Measurements from ENCODE around the gene DNAJB12. TPM values are rescaled to one million over a fixed set of nuclear protein-coding genes. Genes with fewer than 3 reads are reported as not detected.

The DNAJB12 gene
- total and polyA plus RNA-seq, 10 of the 15 experiments (the other 5 are each of a cell fraction or from before 2014, with no cell fraction given): 4.6 to 31.6 (median 18.8) TPM

DNA sequence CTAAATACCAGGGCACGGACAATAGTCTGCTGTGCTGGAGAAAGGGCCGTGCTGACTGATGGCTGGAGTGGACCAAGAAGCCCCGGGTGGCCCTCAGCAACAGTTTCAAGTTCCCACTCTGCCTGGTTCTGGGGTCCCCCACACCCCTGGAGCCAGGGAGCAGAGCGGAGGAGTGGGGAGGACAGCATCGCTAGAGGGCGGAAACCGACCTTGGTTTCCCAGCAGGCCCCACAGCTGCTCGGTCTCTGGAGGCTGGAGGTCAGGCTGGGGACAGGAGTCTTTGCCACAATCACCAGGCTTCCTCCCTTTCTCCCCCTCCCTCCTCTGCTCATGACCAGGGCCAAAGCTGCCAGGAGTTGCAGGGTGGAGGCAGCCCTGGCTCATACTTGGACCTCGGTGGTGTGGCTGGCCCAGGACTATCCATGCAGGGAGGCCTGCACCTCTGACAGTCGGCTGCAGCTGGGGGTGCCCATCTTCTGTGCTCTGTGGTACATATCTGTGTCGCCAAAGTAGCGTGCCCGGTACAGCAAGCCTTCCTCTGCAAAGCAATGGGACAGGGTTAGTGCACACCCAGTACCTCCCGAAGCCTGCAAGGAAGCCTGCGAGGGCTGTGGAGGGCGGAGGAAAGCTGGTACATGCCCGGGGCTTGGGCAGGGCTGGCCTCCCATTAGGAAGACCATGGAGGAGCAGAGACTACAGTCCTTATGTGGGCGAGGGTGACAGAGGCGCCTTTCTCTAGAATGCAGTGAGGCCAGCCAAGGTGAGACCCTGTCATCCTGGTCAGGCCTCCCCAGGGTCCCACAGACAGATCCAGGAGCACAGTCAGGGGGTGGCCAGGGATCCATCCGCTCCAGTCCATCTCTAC, 19.1 kb downstream of the DNAJB12 start (continued):
- TF ChIP-seq HCFC1 (IDR thresholded peaks at IDR 0.05; ENCODE audit: low read length) (no peak), SIN3A (IDR thresholded peaks at IDR 0.05; ENCODE audit: low read depth, low read length) (no peak), RBBP5 (conservative IDR thresholded peaks at IDR 0.05) (no peak), CBFB (IDR thresholded peaks at IDR 0.05; ENCODE audit: low read depth) (no peak), MXI1 (IDR thresholded peaks at IDR 0.05; ENCODE audit: low read depth, low read length) (no peak), NBN (IDR thresholded peaks at IDR 0.05) (peak; percentile 78; the same call in 1 of the 2 replicates), ZBED1 (IDR thresholded peaks at IDR 0.05; ENCODE audit: borderline replicate concordance) (no peak), TARDBP (IDR thresholded peaks at IDR 0.05; ENCODE audit: borderline replicate concordance) (no peak), EP300 (IDR thresholded peaks at IDR 0.05; ENCODE audit: borderline replicate concordance in 1 of 2, control insufficient read depth in 1 of 2, low read depth in 2 of 2, low read length in 2 of 2) (peak in 1 of 2 experiments; percentile 17; a peak in 1 of 4 replicates), PAX8 (IDR thresholded peaks at IDR 0.05) (no peak), CHD1 (IDR thresholded peaks at IDR 0.05; ENCODE audit: low read depth, low read length) (no peak), NR2C2 (IDR thresholded peaks at IDR 0.05; ENCODE audit: borderline replicate concordance, control insufficient read depth, insufficient read length, low read depth) (no peak), POLR2AphosphoS5 (IDR thresholded peaks at IDR 0.05; ENCODE audit: low read length) (peak; percentile 16; the same call in 1 of the 2 replicates), ASH2L (IDR thresholded peaks at IDR 0.05; ENCODE audit: borderline replicate concordance, low read depth) (no peak), DPF2 (IDR thresholded peaks at IDR 0.05) (peak; percentile 92; the same call in 1 of the 2 replicates), SREBF2 (IDR thresholded peaks at IDR 0.05; ENCODE audit: low read length) (no peak), CHD4 (IDR thresholded peaks at IDR 0.05) (no peak), CREM (IDR thresholded peaks at IDR 0.05; ENCODE audit: low read depth) (0 out of 2 replicates have a peak, but pooled peaks have one; percentile 5), CBX3 (IDR thresholded peaks at IDR 0.05; ENCODE audit: borderline replicate concordance, low read depth) (no peak)
- TF ChIP-seq, protein P1, sequence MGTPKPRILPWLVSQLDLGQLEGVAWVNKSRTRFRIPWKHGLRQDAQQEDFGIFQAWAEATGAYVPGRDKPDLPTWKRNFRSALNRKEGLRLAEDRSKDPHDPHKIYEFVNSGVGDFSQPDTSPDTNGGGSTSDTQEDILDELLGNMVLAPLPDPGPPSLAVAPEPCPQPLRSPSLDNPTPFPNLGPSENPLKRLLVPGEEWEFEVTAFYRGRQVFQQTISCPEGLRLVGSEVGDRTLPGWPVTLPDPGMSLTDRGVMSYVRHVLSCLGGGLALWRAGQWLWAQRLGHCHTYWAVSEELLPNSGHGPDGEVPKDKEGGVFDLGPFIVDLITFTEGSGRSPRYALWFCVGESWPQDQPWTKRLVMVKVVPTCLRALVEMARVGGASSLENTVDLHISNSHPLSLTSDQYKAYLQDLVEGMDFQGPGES (IDR thresholded peaks at IDR 0.05): peak; percentile 4; the same call in 1 of the 2 replicates
- TF ChIP-seq, protein P2, sequence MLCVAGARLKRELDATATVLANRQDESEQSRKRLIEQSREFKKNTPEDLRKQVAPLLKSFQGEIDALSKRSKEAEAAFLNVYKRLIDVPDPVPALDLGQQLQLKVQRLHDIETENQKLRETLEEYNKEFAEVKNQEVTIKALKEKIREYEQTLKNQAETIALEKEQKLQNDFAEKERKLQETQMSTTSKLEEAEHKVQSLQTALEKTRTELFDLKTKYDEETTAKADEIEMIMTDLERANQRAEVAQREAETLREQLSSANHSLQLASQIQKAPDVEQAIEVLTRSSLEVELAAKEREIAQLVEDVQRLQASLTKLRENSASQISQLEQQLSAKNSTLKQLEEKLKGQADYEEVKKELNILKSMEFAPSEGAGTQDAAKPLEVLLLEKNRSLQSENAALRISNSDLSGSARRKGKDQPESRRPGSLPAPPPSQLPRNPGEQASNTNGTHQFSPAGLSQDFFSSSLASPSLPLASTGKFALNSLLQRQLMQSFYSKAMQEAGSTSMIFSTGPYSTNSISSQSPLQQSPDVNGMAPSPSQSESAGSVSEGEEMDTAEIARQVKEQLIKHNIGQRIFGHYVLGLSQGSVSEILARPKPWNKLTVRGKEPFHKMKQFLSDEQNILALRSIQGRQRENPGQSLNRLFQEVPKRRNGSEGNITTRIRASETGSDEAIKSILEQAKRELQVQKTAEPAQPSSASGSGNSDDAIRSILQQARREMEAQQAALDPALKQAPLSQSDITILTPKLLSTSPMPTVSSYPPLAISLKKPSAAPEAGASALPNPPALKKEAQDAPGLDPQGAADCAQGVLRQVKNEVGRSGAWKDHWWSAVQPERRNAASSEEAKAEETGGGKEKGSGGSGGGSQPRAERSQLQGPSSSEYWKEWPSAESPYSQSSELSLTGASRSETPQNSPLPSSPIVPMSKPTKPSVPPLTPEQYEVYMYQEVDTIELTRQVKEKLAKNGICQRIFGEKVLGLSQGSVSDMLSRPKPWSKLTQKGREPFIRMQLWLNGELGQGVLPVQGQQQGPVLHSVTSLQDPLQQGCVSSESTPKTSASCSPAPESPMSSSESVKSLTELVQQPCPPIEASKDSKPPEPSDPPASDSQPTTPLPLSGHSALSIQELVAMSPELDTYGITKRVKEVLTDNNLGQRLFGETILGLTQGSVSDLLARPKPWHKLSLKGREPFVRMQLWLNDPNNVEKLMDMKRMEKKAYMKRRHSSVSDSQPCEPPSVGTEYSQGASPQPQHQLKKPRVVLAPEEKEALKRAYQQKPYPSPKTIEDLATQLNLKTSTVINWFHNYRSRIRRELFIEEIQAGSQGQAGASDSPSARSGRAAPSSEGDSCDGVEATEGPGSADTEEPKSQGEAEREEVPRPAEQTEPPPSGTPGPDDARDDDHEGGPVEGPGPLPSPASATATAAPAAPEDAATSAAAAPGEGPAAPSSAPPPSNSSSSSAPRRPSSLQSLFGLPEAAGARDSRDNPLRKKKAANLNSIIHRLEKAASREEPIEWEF (IDR thresholded peaks at IDR 0.05; ENCODE audit: insufficient replicate concordance, low read depth, low read length): no peak
- TF ChIP-seq, protein P3, sequence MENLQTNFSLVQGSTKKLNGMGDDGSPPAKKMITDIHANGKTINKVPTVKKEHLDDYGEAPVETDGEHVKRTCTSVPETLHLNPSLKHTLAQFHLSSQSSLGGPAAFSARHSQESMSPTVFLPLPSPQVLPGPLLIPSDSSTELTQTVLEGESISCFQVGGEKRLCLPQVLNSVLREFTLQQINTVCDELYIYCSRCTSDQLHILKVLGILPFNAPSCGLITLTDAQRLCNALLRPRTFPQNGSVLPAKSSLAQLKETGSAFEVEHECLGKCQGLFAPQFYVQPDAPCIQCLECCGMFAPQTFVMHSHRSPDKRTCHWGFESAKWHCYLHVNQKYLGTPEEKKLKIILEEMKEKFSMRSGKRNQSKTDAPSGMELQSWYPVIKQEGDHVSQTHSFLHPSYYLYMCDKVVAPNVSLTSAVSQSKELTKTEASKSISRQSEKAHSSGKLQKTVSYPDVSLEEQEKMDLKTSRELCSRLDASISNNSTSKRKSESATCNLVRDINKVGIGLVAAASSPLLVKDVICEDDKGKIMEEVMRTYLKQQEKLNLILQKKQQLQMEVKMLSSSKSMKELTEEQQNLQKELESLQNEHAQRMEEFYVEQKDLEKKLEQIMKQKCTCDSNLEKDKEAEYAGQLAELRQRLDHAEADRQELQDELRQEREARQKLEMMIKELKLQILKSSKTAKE (IDR thresholded peaks at IDR 0.05; ENCODE audit: low read depth, poor library complexity, severe bottlenecking): peak; percentile 29

All from GM12878 (cell line).